GM13977 (cell line): ENCODE measurements around the gene SNN.

Experiments used
- DNase-seq: peaks from one replicate; pipeline ENCODE4 v3.0.0; 2012; ENCODE audit warnings: low spot score
- CTCF ChIP-seq: IDR thresholded peaks from 2 replicates; pipeline ENCODE4 v1.5.1; 2012; ENCODE audit warnings: mild to moderate bottlenecking, control low read depth; ENCODE audit not compliant: insufficient read depth; ENCODE audit errors: extremely low read depth, missing control alignments
- in situ Hi-C: fragments of 300-500 bp; cut with MboI; formaldehyde crosslinking; loops from one replicate; pipeline ENCODE4 v1.12.0; 2022; ENCODE audit warnings: low sequenced_read_pairs, low pct_unique_long_range_greater_than_20kb, mixed read lengths, inconsistent platforms; ENCODE audit not compliant: unreplicated experiment

The SNN gene

GRCh38 chr16:11697319-11697718 lies 29.1 kb downstream of the SNN start:
- TF ChIP-seq CTCF = no peak
- no peak for DNase-seq
- in situ Hi-C loops = no loop called here

- DNase-seq = no peak
- in situ Hi-C loops = no loop called here
- TF ChIP-seq CTCF = peak; percentile 25
Measured at GRCh38 chr16:11698271-11698689, 30.0 kb downstream of the SNN start.

GRCh38 chr16:11699234-11699894 lies 31.1 kb downstream of the SNN start:
- no peak for DNase-seq
- in situ Hi-C loops = no loop called here
- no peak for TF ChIP-seq CTCF

- in situ Hi-C loops = loop anchor here (25.0 kb wide), 2 partner anchors 288 to 738 kb away; no protein-coding TSS in a partner anchor
- DNase-seq = no peak
- no peak for TF ChIP-seq CTCF
Measured at GRCh38 chr16:11700264-11701029, 32.2 kb downstream of the SNN start.

- in situ Hi-C loops = loop anchor here (25.0 kb wide), 2 partner anchors 293 to 743 kb away; no protein-coding TSS in a partner anchor
Measured at GRCh38 chr16:11705311-11706025, 37.2 kb downstream of the SNN start.

More at GRCh38 chr16:11705311-11706025, 37.2 kb downstream of the SNN start:
- no peak for DNase-seq
- TF ChIP-seq CTCF = no peak
